PC-3 (cell line): Measurements from ENCODE around the gene N4BP2L1. TPM values are rescaled to one million over a fixed set of nuclear protein-coding genes. Genes with fewer than 3 reads are reported as not detected.

Experiments used
- ATAC-seq: fragments of 200-7000 bp; cut with Tn5 transposase; 2 replicates; pipeline ENCODE4 v1.9.1; 2020; ENCODE audit warnings: mild to moderate bottlenecking, moderate library complexity
- BruUV-seq: library from RNA; stranded (reverse); fragments of 400-500 nt; replicated peaks from 2 replicates; lab custom pipeline; 2021; lab: Mats Ljungman, UMichigan
- CTCF ChIA-PET: fragments of 300-600 bp; sonication (Branson Sonifier 250); formaldehyde crosslinking; loops from one replicate; lab custom pipeline; 2022; ENCODE audit warnings: antibody characterized with exemption; lab: Charles Lee
- POLR2A ChIA-PET: fragments of 300-600 bp; sonication (Branson Sonifier 250); formaldehyde crosslinking; loops from one replicate; lab custom pipeline; 2022; ENCODE audit warnings: antibody characterized with exemption; ENCODE audit not compliant: unreplicated experiment; lab: Charles Lee
- DNase-seq: peaks from one replicate; pipeline ENCODE4 v3.0.0-alpha.2; 2015
- H2AFZ ChIP-seq: fragments of 300-600 bp; sonication (generic); 2 replicates; pipeline ENCODE4 v1.6.0; 2016; ENCODE audit warnings: antibody characterized with exemption, low read length
- H3F3A ChIP-seq: fragments of 300-600 bp; sonication (generic); one replicate; pipeline ENCODE4 v1.6.0; 2017; ENCODE audit warnings: antibody characterized with exemption, low read length, control low read depth, mild to moderate bottlenecking; ENCODE audit not compliant: unreplicated experiment
- H3K27ac ChIP-seq: fragments of 300-600 bp; sonication (generic); 2 replicates; pipeline ENCODE4 v1.5.1; 2016; ENCODE audit warnings: mild to moderate bottlenecking, low read length
- H3K27me3 ChIP-seq: fragments of 300-600 bp; sonication (generic); 2 replicates; pipeline ENCODE4 v1.6.1; 2016; ENCODE audit warnings: low read length, mixed read lengths
- H3K36me3 ChIP-seq: fragments of 300-600 bp; sonication (generic); 2 replicates; pipeline ENCODE4 v1.6.1; 2016; ENCODE audit warnings: low read depth, mixed run types, low read length, mixed read lengths
- H3K4me1 ChIP-seq: fragments of 300-600 bp; sonication (generic); 2 replicates; pipeline ENCODE4 v1.5.1; 2016; ENCODE audit warnings: low read length; ENCODE audit not compliant: insufficient read depth
- H3K4me2 ChIP-seq: fragments of 300-600 bp; sonication (generic); 2 replicates; pipeline ENCODE4 v1.6.0; 2016; ENCODE audit warnings: low read length
- H3K4me3 ChIP-seq: fragments of 300-600 bp; sonication (generic); 2 replicates; pipeline ENCODE4 v1.5.1; 2016; ENCODE audit warnings: mild to moderate bottlenecking, low read length, mixed read lengths
- H3K79me2 ChIP-seq: fragments of 300-600 bp; sonication (generic); 2 replicates; pipeline ENCODE4 v1.6.1; 2017; ENCODE audit warnings: low read length, mixed read lengths
- H3K9ac ChIP-seq: fragments of 300-600 bp; sonication (generic); 2 replicates; pipeline ENCODE4 v1.6.0; 2016; ENCODE audit warnings: mild to moderate bottlenecking, low read length
- H3K9me2 ChIP-seq: fragments of 300-600 bp; sonication (generic); replicated peaks from 2 replicates; pipeline ENCODE4 v1.6.1; 2016; ENCODE audit warnings: mixed run types, low read length, mixed read lengths
- H3K9me3 ChIP-seq: fragments of 300-600 bp; sonication (generic); 2 replicates; pipeline ENCODE4 v1.6.1; 2016; ENCODE audit warnings: low read length, mixed read lengths
- H4K20me1 ChIP-seq: fragments of 300-600 bp; sonication (generic); 2 replicates; pipeline ENCODE4 v1.6.1; 2016; ENCODE audit warnings: low read length, mixed read lengths
- CTCF ChIP-seq: fragments of 300-600 bp; sonication (generic); conservative IDR thresholded peaks from 2 replicates; pipeline ENCODE4 v1.5.1; 2017; ENCODE audit warnings: antibody characterized with exemption, low read depth, mild to moderate bottlenecking, low read length
- EZH2 ChIP-seq: fragments of 300-600 bp; sonication (generic); IDR thresholded peaks from one replicate; pipeline ENCODE4 v1.6.1; 2017; ENCODE audit warnings: antibody characterized with exemption, mild to moderate bottlenecking, low read length; ENCODE audit not compliant: unreplicated experiment
- EZH2phosphoT487 ChIP-seq: fragments of 300-600 bp; sonication (generic); IDR thresholded peaks from 2 replicates; pipeline ENCODE4 v1.6.1; 2018; ENCODE audit warnings: mild to moderate bottlenecking, antibody characterized with exemption, low read length, borderline replicate concordance
- intact Hi-C: fragments of 100-400 bp; cut with micrococcal nuclease; formaldehyde crosslinking; loops from 2 replicates; pipeline ENCODE4 v1.9.0; 2023
- total RNA-seq: library from RNA; depleted of rRNA; stranded (reverse); fragments of >200 nt; gene quantifications from 2 replicates; pipeline ENCODE4 v1.2.3, GENCODE V29; 2014

The N4BP2L1 gene
- total RNA-seq, 1 experiment from 2014 or later: 0.15 TPM

GRCh38 chr13:32472194-32472621 lies 44.3 kb upstream of the N4BP2L1 start:
- intact Hi-C loops: no loop called here
- Histone ChIP-seq H3K36me3 (no peaks in the 10 kb centered on the region), H3F3A (no peaks in the 10 kb centered on the region), H3K9me3 (no peaks in the 10 kb centered on the region), H3K27ac (no peak overlapping the region), H2AFZ (no peak overlapping the region), H4K20me1 (no peaks in the 10 kb centered on the region), H3K27me3 (no peaks in the 10 kb centered on the region), H3K4me1 (peaks cover 8% of the 10 kb centered on the region; the same call in 1 of the 2 replicates), H3K9ac (no peak overlapping the region), H3K9me2 (no peaks in the 10 kb centered on the region), H3K4me2 (no peak overlapping the region), H3K4me3 (no peak overlapping the region), H3K79me2 (no peaks in the 10 kb centered on the region)
- TF ChIP-seq CTCF (no peak), EZH2phosphoT487 (no peak), EZH2 (no peak)
- no TSS peak for BruUV-seq
- ATAC-seq (no peak), DNase-seq (no peak)
- POLR2A ChIA-PET: no interaction called here
- CTCF ChIA-PET: no interaction called here

GRCh38 chr13:32471187-32471922 lies 43.4 kb upstream of the N4BP2L1 start:
- no peak for ATAC-seq
- Histone ChIP-seq H2AFZ (no peak overlapping the region), H4K20me1 (no peaks in the 10 kb centered on the region), H3K4me2 (no peak overlapping the region), H3K4me3 (no peak overlapping the region), H3K27me3 (no peaks in the 10 kb centered on the region), H3K27ac (no peak overlapping the region), H3K9me3 (no peaks in the 10 kb centered on the region), H3K4me1 (peaks cover 6% of the 10 kb centered on the region; the same call in 1 of the 2 replicates), H3K36me3 (no peaks in the 10 kb centered on the region), H3K9me2 (no peaks in the 10 kb centered on the region), H3K79me2 (no peaks in the 10 kb centered on the region), H3F3A (no peaks in the 10 kb centered on the region), H3K9ac (no peak overlapping the region)
- CTCF ChIA-PET: interaction anchor here (0.5 to 1.1 kb wide), 3 partner anchors 97 to 198 kb away, joined by 3 to 11 read pairs (median 5); no protein-coding TSS in a partner anchor
- POLR2A ChIA-PET: no interaction called here
- TF ChIP-seq EZH2 (no peak), EZH2phosphoT487 (no peak), CTCF (no peak)
- no TSS peak for BruUV-seq
- intact Hi-C loops: no loop called here
- peak; percentile 6 for DNase-seq

- no peaks in the 10 kb centered on the region for H3F3A ChIP-seq
- intact Hi-C loops: no loop called here
Observed at GRCh38 chr13:32468502-32469142, 40.7 kb upstream of the N4BP2L1 start.

More at GRCh38 chr13:32468502-32469142, 40.7 kb upstream of the N4BP2L1 start:
- H3K79me2 ChIP-seq: no peaks in the 10 kb centered on the region
- no peaks in the 10 kb centered on the region for H3K9me3 ChIP-seq
- H3K27me3 ChIP-seq: no peaks in the 10 kb centered on the region
- H3K9me2 ChIP-seq: no peaks in the 10 kb centered on the region
- H3K9ac ChIP-seq: no peak overlapping the region
- TF ChIP-seq EZH2phosphoT487 (no peak), EZH2 (no peak), CTCF (no peak)
- no peak overlapping the region for H3K4me2 ChIP-seq
- H3K4me1 ChIP-seq: no peaks in the 10 kb centered on the region
- no peaks in the 10 kb centered on the region for H4K20me1 ChIP-seq
- ATAC-seq: no peak
- CTCF ChIA-PET: no interaction called here
- no peak overlapping the region for H3K4me3 ChIP-seq
- no TSS peak for BruUV-seq
- H3K27ac ChIP-seq: no peak overlapping the region
- H3K36me3 ChIP-seq: no peaks in the 10 kb centered on the region
- DNase-seq: no peak
- POLR2A ChIA-PET: no interaction called here
- no peak overlapping the region for H2AFZ ChIP-seq
